Calu3 (cell line): ENCODE results near the gene LY9. TPM values are rescaled to one million over a fixed set of nuclear protein-coding genes. Genes with fewer than 3 reads are reported as not detected.

Experiments used
- BruUV-seq: library from RNA; stranded (reverse); fragments of 400-500 nt; replicated peaks from 2 replicates; lab custom pipeline; 2021; lab: Mats Ljungman, UMichigan
- CTCF ChIA-PET: fragments of 300-600 bp; sonication (Branson Sonifier 250); formaldehyde crosslinking; loops from one replicate; lab custom pipeline; 2022; ENCODE audit warnings: antibody characterized with exemption; lab: Charles Lee
- DNase-seq: peaks from one replicate; pipeline ENCODE4 v3.0.0; 2022
- H3K27ac Mint-ChIP-seq: one replicate; pipeline ENCODE4 v1.8.0; 2022; ENCODE audit warnings: mixed read lengths; ENCODE audit not compliant: unreplicated experiment
- H3K27me3 Mint-ChIP-seq: one replicate; pipeline ENCODE4 v1.8.0; 2022; ENCODE audit warnings: mixed read lengths; ENCODE audit not compliant: unreplicated experiment
- H3K36me3 Mint-ChIP-seq: one replicate; pipeline ENCODE4 v1.8.0; 2022; ENCODE audit warnings: mild to moderate bottlenecking, moderate library complexity, mixed read lengths; ENCODE audit not compliant: insufficient read depth, unreplicated experiment
- H3K4me1 Mint-ChIP-seq: one replicate; pipeline ENCODE4 v1.8.0; 2022; ENCODE audit warnings: mild to moderate bottlenecking, low read depth, mixed read lengths; ENCODE audit not compliant: unreplicated experiment
- H3K4me3 Mint-ChIP-seq: one replicate; pipeline ENCODE4 v1.8.0; 2022; ENCODE audit warnings: mild to moderate bottlenecking, low read depth, moderate library complexity, mixed read lengths; ENCODE audit not compliant: unreplicated experiment
- H3K9me3 Mint-ChIP-seq: one replicate; pipeline ENCODE4 v1.8.0; 2022; ENCODE audit warnings: low read depth, mixed read lengths; ENCODE audit not compliant: unreplicated experiment
- intact Hi-C: fragments of 100-400 bp; cut with micrococcal nuclease; formaldehyde crosslinking; loops from one replicate; pipeline ENCODE4 v1.10.0; 2022; ENCODE audit not compliant: unreplicated experiment
- total RNA-seq: library from RNA; stranded (reverse); gene quantifications from 2 replicates; pipeline ENCODE4 v1.2.3, GENCODE V29; 2022
- TF ChIP-seq, protein P1 (sequence below): fragments of 200-600 bp; IDR thresholded peaks from one replicate; pipeline ENCODE4 v1.8.0; 2022; ENCODE audit warnings: antibody characterized with exemption; ENCODE audit not compliant: unreplicated experiment

The LY9 gene
- total RNA-seq, 1 experiment from 2014 or later = not detected

DNA sequence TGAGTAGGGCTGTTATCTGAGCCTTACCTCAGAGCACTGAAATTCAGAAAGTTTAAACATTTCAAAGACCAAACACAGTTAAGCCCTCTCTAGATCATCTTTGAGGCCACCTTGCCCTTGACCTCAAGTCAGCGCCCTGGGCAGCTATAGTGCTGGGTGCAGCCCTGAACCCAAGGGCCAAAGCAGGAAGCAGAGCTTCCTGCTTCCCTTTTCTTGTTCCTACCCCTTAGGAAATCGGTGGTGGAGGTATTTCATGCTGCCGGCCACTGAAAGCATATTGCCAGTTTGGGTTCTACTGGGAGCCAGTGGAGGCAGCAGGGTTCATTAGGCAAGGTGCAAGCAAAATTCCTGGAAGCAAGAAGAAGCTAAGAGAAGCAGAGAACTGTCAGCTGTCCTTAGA is 40.6 kb downstream of the LY9 start:
- BruUV-seq = no TSS peak
- Mint-ChIP-seq H3K4me1 (peaks cover 42% of the 10 kb centered on the region), H3K4me3 (no peak overlapping the region), H3K36me3 (no peaks in the 10 kb centered on the region), H3K27ac (no peak overlapping the region), H3K27me3 (peaks cover 30% of the 10 kb centered on the region), H3K9me3 (no peaks in the 10 kb centered on the region)
- intact Hi-C loops = loop anchor here (5.0 to 10.0 kb wide), 3 partner anchors 46 to 301 kb away; no protein-coding TSS in a partner anchor
- CTCF ChIA-PET = interaction anchor here (1.2 to 5.5 kb wide), 5 partner anchors 10 to 116 kb away, joined by 3 to 97 read pairs (median 4); partner anchors contain the start of gene ITLN2
- no peak for DNase-seq
- TF ChIP-seq, protein P1, sequence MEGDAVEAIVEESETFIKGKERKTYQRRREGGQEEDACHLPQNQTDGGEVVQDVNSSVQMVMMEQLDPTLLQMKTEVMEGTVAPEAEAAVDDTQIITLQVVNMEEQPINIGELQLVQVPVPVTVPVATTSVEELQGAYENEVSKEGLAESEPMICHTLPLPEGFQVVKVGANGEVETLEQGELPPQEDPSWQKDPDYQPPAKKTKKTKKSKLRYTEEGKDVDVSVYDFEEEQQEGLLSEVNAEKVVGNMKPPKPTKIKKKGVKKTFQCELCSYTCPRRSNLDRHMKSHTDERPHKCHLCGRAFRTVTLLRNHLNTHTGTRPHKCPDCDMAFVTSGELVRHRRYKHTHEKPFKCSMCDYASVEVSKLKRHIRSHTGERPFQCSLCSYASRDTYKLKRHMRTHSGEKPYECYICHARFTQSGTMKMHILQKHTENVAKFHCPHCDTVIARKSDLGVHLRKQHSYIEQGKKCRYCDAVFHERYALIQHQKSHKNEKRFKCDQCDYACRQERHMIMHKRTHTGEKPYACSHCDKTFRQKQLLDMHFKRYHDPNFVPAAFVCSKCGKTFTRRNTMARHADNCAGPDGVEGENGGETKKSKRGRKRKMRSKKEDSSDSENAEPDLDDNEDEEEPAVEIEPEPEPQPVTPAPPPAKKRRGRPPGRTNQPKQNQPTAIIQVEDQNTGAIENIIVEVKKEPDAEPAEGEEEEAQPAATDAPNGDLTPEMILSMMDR = no peak

DNA sequence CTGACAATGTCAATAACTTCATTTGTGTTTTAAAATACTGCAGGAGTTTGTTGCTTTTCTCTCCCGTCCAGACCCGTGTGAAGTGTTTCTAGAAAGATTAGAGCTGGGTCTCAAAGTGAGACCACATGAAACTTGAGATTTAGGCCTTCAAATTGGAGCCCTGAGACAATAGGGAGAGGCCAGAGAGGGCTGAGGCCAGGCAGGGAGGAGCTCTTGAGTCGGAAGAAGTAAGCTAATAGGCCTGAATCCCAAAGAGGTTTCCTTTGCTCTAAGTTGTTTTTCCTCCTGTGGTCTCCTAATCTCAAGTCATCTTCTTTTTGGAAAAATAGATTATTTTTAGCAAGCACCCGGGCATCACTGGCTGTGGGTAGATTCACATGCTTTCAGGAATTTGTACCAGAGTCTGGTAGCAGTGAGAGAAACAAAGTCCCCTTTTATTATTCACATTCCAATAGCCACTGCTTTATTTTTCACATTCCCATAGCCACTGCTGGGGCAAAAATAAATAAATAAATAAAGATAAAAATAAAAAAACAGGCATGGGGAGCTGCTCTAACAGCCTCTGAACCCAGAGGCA is 41.1 kb downstream of the LY9 start:
- H3K36me3 Mint-ChIP-seq = no peaks in the 10 kb centered on the region
- CTCF ChIA-PET = interaction anchor here (1.2 to 5.5 kb wide), 5 partner anchors 11 to 116 kb away, joined by 3 to 97 read pairs (median 4); partner anchors contain the start of gene ITLN2
- peaks cover 30% of the 10 kb centered on the region for H3K27me3 Mint-ChIP-seq
- TF ChIP-seq, protein P1 = no peak
- no peaks in the 10 kb centered on the region for H3K9me3 Mint-ChIP-seq
- no peak overlapping the region for H3K27ac Mint-ChIP-seq
- intact Hi-C loops = loop anchor here (5.0 to 10.0 kb wide), 3 partner anchors 45 to 300 kb away; no protein-coding TSS in a partner anchor
- no TSS peak for BruUV-seq
- peaks cover 42% of the 10 kb centered on the region for H3K4me1 Mint-ChIP-seq
- no peak for DNase-seq
- no peak overlapping the region for H3K4me3 Mint-ChIP-seq

DNA sequence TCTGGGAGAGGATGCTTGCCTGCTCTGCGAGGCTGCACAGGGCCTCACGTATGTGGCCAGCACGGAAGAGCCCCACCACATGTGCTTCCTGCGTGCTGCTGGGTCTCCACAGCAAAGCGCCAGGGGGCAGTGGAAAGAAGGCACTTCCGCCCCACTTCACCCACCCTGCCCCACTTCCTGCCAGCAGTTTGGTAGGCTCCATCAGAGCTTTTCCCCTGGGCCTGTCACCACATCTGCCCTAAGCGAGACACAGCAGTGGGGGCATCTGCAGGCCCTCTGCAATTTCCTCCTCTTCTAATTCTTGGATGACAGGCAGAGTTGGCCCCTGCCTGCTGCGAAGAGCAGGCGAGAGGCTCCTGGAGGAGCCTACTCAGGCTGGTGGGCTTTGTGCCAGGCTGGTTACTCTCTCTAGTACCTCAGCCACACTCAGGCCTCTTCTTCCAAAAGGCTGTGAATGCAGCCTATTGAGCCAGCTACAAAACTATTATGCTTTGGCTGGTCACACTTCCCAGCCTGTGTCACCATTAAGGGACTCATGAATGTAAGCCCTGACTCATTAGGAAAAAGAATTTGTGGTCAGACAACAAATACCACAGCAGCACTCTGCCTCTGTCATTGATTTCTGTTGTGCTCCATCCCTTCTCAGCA is 41.7 kb downstream of the LY9 start:
- CTCF ChIA-PET = interaction anchor here (1.2 to 5.5 kb wide), 4 partner anchors 12 to 115 kb away, joined by 4 to 97 read pairs (median 4); partner anchors contain the start of gene ITLN2
- Mint-ChIP-seq H3K27ac (no peak overlapping the region), H3K27me3 (peaks cover 30% of the 10 kb centered on the region), H3K4me3 (no peak overlapping the region), H3K4me1 (peaks cover 46% of the 10 kb centered on the region), H3K9me3 (no peaks in the 10 kb centered on the region), H3K36me3 (no peaks in the 10 kb centered on the region)
- TF ChIP-seq, protein P1 = no peak
- intact Hi-C loops = loop anchor here (5.0 to 10.0 kb wide), 3 partner anchors 45 to 300 kb away; no protein-coding TSS in a partner anchor
- DNase-seq = peak; percentile 65
- no TSS peak for BruUV-seq

DNA sequence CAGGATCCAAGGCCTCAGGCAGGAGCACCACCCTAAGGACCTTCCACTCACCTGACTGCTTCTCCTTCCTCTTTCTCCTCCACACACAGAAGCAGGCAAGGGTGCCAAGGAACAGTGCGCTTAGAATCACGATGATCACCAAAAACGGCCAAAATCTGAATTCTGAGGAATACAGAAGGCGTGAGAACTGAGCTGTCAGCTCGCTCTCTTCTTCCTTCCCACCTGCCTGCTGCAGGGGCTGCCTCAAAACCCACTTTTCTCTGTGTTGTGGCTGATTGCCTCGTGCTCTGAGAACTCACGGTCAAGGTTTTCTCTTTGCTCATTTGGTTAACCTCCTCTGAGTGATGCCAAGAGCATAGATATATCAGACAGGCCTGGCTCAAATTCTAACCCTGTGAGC is 42.9 kb downstream of the LY9 start:
- Mint-ChIP-seq H3K4me1 (peaks cover 58% of the 10 kb centered on the region), H3K9me3 (no peaks in the 10 kb centered on the region), H3K27ac (no peak overlapping the region), H3K4me3 (no peak overlapping the region), H3K36me3 (no peaks in the 10 kb centered on the region), H3K27me3 (peaks cover 19% of the 10 kb centered on the region)
- intact Hi-C loops = loop anchor here (5.0 to 10.0 kb wide), 3 partner anchors 43 to 298 kb away; no protein-coding TSS in a partner anchor
- BruUV-seq = no TSS peak
- CTCF ChIA-PET = no interaction called here
- no peak for DNase-seq
- TF ChIP-seq, protein P1 = no peak
